A673 (cell line): Measurements from ENCODE around the gene LEAP2. TPM values are rescaled to one million over a fixed set of nuclear protein-coding genes. Genes with fewer than 3 reads are reported as not detected.

Experiments used
- BruUV-seq: library from RNA; stranded (reverse); fragments of 400-500 nt; replicated peaks from 2 replicates; lab custom pipeline; 2021; lab: Mats Ljungman, UMichigan
- CTCF ChIA-PET: fragments of 300-600 bp; sonication (Branson Sonifier 250); formaldehyde crosslinking; loops from one replicate; lab custom pipeline; 2022; ENCODE audit warnings: antibody characterized with exemption; lab: Charles Lee
- POLR2A ChIA-PET: fragments of 300-600 bp; sonication (Branson Sonifier 250); formaldehyde crosslinking; loops from one replicate; lab custom pipeline; 2022; ENCODE audit warnings: antibody characterized with exemption; ENCODE audit not compliant: low non-redundant PET; lab: Charles Lee
- DNase-seq: peaks from one replicate; pipeline ENCODE4 v3.0.0-alpha.2; 2015; ENCODE audit warnings: low spot score
- H3K27ac ChIP-seq: fragments of 200-600 bp; sonication (generic); 2 replicates; pipeline ENCODE4 v1.5.1; 2016; ENCODE audit warnings: mixed run types, low read depth, mild to moderate bottlenecking, mixed read lengths, antibody characterized with exemption, low read length; ENCODE audit not compliant: poor library complexity, severe bottlenecking
- H3K27me3 ChIP-seq: fragments of 200-600 bp; sonication (generic); replicated peaks from 2 replicates; pipeline ENCODE4 v1.6.1; 2017; ENCODE audit warnings: mixed run types, low read depth, mild to moderate bottlenecking, mixed read lengths, antibody characterized with exemption, low read length; ENCODE audit not compliant: insufficient read depth, poor library complexity
- H3K36me3 ChIP-seq: fragments of 200-600 bp; sonication (generic); 2 replicates; pipeline ENCODE4 v1.6.1; 2016; ENCODE audit warnings: mixed run types, mild to moderate bottlenecking, mixed read lengths, antibody characterized with exemption, low read length; ENCODE audit not compliant: insufficient read depth, poor library complexity, severe bottlenecking
- H3K4me1 ChIP-seq: fragments of 200-600 bp; sonication (generic); 2 replicates; pipeline ENCODE4 v1.6.1; 2017; ENCODE audit warnings: mixed run types, mild to moderate bottlenecking, mixed read lengths, antibody characterized with exemption, low read length; ENCODE audit not compliant: insufficient read depth, poor library complexity, severe bottlenecking
- H3K4me3 ChIP-seq: fragments of 200-600 bp; sonication (generic); 2 replicates; pipeline ENCODE4 v1.5.1; 2016; ENCODE audit warnings: low read depth, mixed run types, mild to moderate bottlenecking, mixed read lengths, low read length; ENCODE audit not compliant: poor library complexity, severe bottlenecking
- H3K9me3 ChIP-seq: fragments of 200-600 bp; sonication (generic); 2 replicates; pipeline ENCODE4 v1.6.1; 2016; ENCODE audit warnings: mixed run types, low read depth, mild to moderate bottlenecking, mixed read lengths, antibody characterized with exemption, low read length; ENCODE audit not compliant: poor library complexity, severe bottlenecking
- EZH2 ChIP-seq: fragments of 200-600 bp; sonication (generic); IDR thresholded peaks from 2 replicates; pipeline ENCODE4 v1.6.1; 2017; ENCODE audit warnings: borderline replicate concordance, low read depth, mild to moderate bottlenecking, mixed read lengths, antibody characterized with exemption, low read length; ENCODE audit not compliant: poor library complexity, severe bottlenecking
- intact Hi-C: fragments of 100-400 bp; cut with micrococcal nuclease; formaldehyde crosslinking; loops from one replicate; pipeline ENCODE4 v1.10.0; 2022; ENCODE audit not compliant: unreplicated experiment
- total RNA-seq: library from RNA; stranded (reverse); gene quantifications from 2 replicates; pipeline ENCODE4 v1.2.3, GENCODE V29; 2021
- TF ChIP-seq, protein P1 (sequence below): fragments of 300-800, 200-600 bp; sonication (generic); conservative IDR thresholded peaks from 2 replicates; pipeline ENCODE4 v1.5.1; 2017; ENCODE audit warnings: low read depth, mild to moderate bottlenecking, antibody characterized with exemption, low read length, moderate library complexity, mixed read lengths

The LEAP2 gene
- total RNA-seq, 1 experiment from 2014 or later, result 2.9 TPM

GRCh38 chr5:132867046-132867451 is 6.4 kb upstream of the LEAP2 start:
- ChIA-PET CTCF (no interaction called here), POLR2A (no interaction called here)
- Histone ChIP-seq H3K36me3 (peaks cover 33% of the 10 kb centered on the region), H3K9me3 (no peaks in the 10 kb centered on the region), H3K4me3 (peak overlapping the region; percentile 77), H3K27me3 (no peaks in the 10 kb centered on the region), H3K4me1 (peaks cover 12% of the 10 kb centered on the region), H3K27ac (peak overlapping the region; percentile 94)
- DNase-seq, result no peak
- no peak for TF ChIP-seq EZH2
- TF ChIP-seq, protein P1, sequence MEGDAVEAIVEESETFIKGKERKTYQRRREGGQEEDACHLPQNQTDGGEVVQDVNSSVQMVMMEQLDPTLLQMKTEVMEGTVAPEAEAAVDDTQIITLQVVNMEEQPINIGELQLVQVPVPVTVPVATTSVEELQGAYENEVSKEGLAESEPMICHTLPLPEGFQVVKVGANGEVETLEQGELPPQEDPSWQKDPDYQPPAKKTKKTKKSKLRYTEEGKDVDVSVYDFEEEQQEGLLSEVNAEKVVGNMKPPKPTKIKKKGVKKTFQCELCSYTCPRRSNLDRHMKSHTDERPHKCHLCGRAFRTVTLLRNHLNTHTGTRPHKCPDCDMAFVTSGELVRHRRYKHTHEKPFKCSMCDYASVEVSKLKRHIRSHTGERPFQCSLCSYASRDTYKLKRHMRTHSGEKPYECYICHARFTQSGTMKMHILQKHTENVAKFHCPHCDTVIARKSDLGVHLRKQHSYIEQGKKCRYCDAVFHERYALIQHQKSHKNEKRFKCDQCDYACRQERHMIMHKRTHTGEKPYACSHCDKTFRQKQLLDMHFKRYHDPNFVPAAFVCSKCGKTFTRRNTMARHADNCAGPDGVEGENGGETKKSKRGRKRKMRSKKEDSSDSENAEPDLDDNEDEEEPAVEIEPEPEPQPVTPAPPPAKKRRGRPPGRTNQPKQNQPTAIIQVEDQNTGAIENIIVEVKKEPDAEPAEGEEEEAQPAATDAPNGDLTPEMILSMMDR, result no peak
- BruUV-seq, result TSS peak; percentile 70
- intact Hi-C loops, result loop anchor here (10.0 kb wide), 1 partner anchor 342 kb away; no protein-coding TSS in a partner anchor

GRCh38 chr5:132868754-132869153 is 4.7 kb upstream of the LEAP2 start:
- BruUV-seq, result no TSS peak
- H3K4me3 ChIP-seq, result no peak overlapping the region
- CTCF ChIA-PET, result no interaction called here

DNA sequence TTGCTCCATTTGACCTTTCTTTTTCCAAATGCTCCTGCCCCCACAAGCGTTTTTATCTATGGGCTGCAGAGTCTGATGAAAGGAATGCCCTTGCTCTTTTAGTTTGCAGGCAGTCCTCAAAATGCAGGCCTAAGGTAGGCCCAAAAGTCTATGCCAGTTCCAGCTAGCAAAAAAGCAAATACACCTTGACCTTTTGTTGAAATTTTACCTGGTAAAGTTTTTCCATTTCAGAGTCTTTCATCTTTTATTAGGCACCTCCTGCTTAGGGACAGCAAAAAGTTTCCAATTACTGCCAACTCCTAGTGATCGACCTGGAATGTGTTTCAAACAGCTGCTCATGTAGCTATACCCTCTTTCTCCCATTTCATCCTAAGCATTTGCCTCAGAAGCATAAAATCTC is 2.7 kb upstream of the LEAP2 start:
- H3K27me3 ChIP-seq, result no peaks in the 10 kb centered on the region
- no peak overlapping the region for H3K4me3 ChIP-seq
- no peak overlapping the region for H3K27ac ChIP-seq
- TF ChIP-seq, protein P1, result no peak
- no peak for TF ChIP-seq EZH2
- ChIA-PET CTCF (no interaction called here), POLR2A (no interaction called here)
- peaks cover 33% of the 10 kb centered on the region for H3K36me3 ChIP-seq
- DNase-seq, result no peak
- no TSS peak for BruUV-seq
- H3K9me3 ChIP-seq, result no peaks in the 10 kb centered on the region
- intact Hi-C loops, result no loop called here
- H3K4me1 ChIP-seq, result peaks cover 7% of the 10 kb centered on the region

More at GRCh38 chr5:132868754-132869153, 4.7 kb upstream of the LEAP2 start:
- Histone ChIP-seq H3K4me1 (peaks cover 12% of the 10 kb centered on the region), H3K27ac (no peak overlapping the region), H3K36me3 (peaks cover 33% of the 10 kb centered on the region), H3K9me3 (no peaks in the 10 kb centered on the region), H3K27me3 (no peaks in the 10 kb centered on the region)
- POLR2A ChIA-PET, result interaction anchor here (0.7 kb wide), 1 partner anchor 90 kb away, joined by 3 read pairs; no protein-coding TSS in a partner anchor
- TF ChIP-seq, protein P1, result no peak
- no peak for TF ChIP-seq EZH2
- DNase-seq, result no peak
- intact Hi-C loops, result loop anchor here (10.0 kb wide), 1 partner anchor 344 kb away; no protein-coding TSS in a partner anchor
